Measurements from ENCODE around the gene ARHGAP6. TPM values are rescaled to one million over a fixed set of nuclear protein-coding genes. Genes with fewer than 3 reads are reported as not detected.

Gene ARHGAP6
- total RNA-seq, 4 donors from 2014 or later, result 49.2 to 63.8 (median 51.5) TPM

DNA sequence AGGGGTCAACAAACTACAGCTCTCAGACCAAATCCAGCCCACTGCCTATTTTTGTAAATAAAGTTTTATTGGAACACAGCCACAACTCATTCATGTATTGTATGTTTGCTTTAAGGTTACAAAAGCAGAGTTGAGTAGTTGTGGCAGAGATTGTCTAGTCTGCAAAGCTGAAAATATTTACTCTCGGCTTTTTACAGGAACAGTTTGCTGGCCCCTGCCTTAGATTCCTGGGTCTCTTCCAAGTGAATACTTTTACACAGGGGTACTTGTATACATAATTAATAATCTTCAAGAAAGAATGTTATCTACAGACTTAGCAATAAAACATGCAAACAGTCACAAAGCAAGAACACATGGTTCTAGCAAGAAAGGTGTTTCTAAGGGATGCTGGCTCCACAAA, 218.3 kb downstream of the ARHGAP6 start:
- no peak for TF ChIP-seq CTCF (IDR thresholded peaks at IDR 0.05)
- TF ChIP-seq POLR2A (IDR thresholded peaks at IDR 0.05), result no peak
- WGBS, 2 donors, result 60 to 86% methylated on average over 1 of the region's 1 CpG
- Histone ChIP-seq H3K4me1 (peaks cover 0 to 4% of the 10 kb centered on the region in 2 donors), H3K27me3 (no peaks in the 10 kb centered on the region), H3K36me3 (no peaks in the 10 kb centered on the region), H3K9me3 (no peaks in the 10 kb centered on the region), H3K4me3 (replicated peaks in 1 of 3) (no peak overlapping the region), H3K27ac (peak overlapping the region in 1 of 3 donors; percentile 74)
- intact Hi-C loops (cut with DNase I), result no loop called here
- DNase-seq, result no peak

- intact Hi-C loops (cut with DNase I), result no loop called here
- TF ChIP-seq POLR2A (IDR thresholded peaks at IDR 0.05), result no peak
- no peak for TF ChIP-seq CTCF (IDR thresholded peaks at IDR 0.05)
- WGBS, 2 donors, result 82 to 86% methylated on average over 4 of the region's 4 CpGs
- no peak for DNase-seq
- Histone ChIP-seq H3K36me3 (no peaks in the 10 kb centered on the region), H3K4me1 (peaks cover 0 to 4% of the 10 kb centered on the region in 2 donors), H3K27ac (peak overlapping the region; percentile 32 to 74 (median 68)), H3K9me3 (no peaks in the 10 kb centered on the region), H3K27me3 (no peaks in the 10 kb centered on the region), H3K4me3 (replicated peaks in 1 of 3) (no peak overlapping the region)
Observed at GRCh38 chrX:11446949-11447348, 218.8 kb downstream of the ARHGAP6 start.

DNA sequence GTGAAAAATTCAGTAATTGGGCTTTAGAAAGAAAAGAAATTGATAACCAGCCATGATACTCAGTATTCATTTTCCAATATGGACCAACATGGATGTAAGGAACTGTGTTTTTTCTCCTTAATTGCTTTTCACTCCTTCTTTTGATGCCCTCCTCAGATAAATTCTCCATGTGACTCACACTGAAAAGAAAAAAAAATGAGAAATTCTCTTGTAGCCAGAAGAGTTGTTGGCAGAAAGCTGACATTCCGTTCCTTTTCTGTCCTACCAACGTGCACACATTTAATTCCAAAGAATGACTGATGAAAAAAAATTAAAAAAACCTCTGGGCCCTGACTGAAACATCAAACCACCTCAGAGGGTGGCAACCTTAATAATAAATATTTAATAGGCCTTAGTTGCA, 219.4 kb downstream of the ARHGAP6 start:
- 13 to 17% methylated on average over 2 of the region's 2 CpGs for WGBS, 2 donors
- intact Hi-C loops (cut with DNase I), result no loop called here
- no peak for DNase-seq
- Histone ChIP-seq H3K36me3 (no peaks in the 10 kb centered on the region), H3K4me1 (peaks cover 0 to 4% of the 10 kb centered on the region in 2 donors), H3K9me3 (no peaks in the 10 kb centered on the region), H3K4me3 (replicated peaks in 1 of 3) (no peak overlapping the region), H3K27ac (peak overlapping the region; percentile 61 to 74 (median 68)), H3K27me3 (no peaks in the 10 kb centered on the region)
- TF ChIP-seq CTCF (IDR thresholded peaks at IDR 0.05) (no peak), POLR2A (IDR thresholded peaks at IDR 0.05) (no peak)

GRCh38 chrX:11445540-11445939, 220.2 kb downstream of the ARHGAP6 start:
- Histone ChIP-seq H3K9me3 (no peaks in the 10 kb centered on the region), H3K4me3 (replicated peaks in 1 of 3) (no peak overlapping the region), H3K36me3 (no peaks in the 10 kb centered on the region), H3K4me1 (peaks cover 0 to 4% of the 10 kb centered on the region in 2 donors), H3K27me3 (no peaks in the 10 kb centered on the region), H3K27ac (peak overlapping the region; percentile 5 to 74 (median 61))
- DNase-seq, result no peak
- WGBS, 2 donors, result 85 to 100% methylated on average over 2 of the region's 2 CpGs
- intact Hi-C loops (cut with DNase I), result no loop called here
- TF ChIP-seq POLR2A (IDR thresholded peaks at IDR 0.05) (no peak), CTCF (IDR thresholded peaks at IDR 0.05) (no peak)

GRCh38 chrX:11444052-11444451, 221.7 kb downstream of the ARHGAP6 start:
- H3K27me3 ChIP-seq, result no peaks in the 10 kb centered on the region
- no peak overlapping the region for H3K27ac ChIP-seq
- H3K4me1 ChIP-seq, result peaks cover 6 to 9% of the 10 kb centered on the region in 2 donors
- H3K4me3 ChIP-seq (replicated peaks in 1 of 3), result no peak overlapping the region
- H3K36me3 ChIP-seq, result no peaks in the 10 kb centered on the region
- 97 to 100% methylated on average over 3 of the region's 3 CpGs for WGBS, 2 donors
- no peak for DNase-seq
- no peak for TF ChIP-seq CTCF (IDR thresholded peaks at IDR 0.05)
- TF ChIP-seq POLR2A (IDR thresholded peaks at IDR 0.05), result no peak
- intact Hi-C loops (cut with DNase I), result no loop called here
- no peaks in the 10 kb centered on the region for H3K9me3 ChIP-seq

Data from thyroid gland (tissue), 4 donors.